22Rv1 (cell line): Measurements from ENCODE around the gene MMAB.

Experiments used
- H3K27ac ChIP-seq: fragments of 450-650 bp; 2 replicates; pipeline ENCODE4 v1.5.1; 2017
- ZFX ChIP-seq: fragments of 450-650 bp; IDR thresholded peaks from 2 replicates; pipeline ENCODE4 v1.6.1; 2017; ENCODE audit warnings: antibody characterized with exemption, borderline replicate concordance
- TF ChIP-seq, protein P1 (sequence below): fragments of 450-650 bp; IDR thresholded peaks from 2 replicates; pipeline ENCODE4 v1.5.1; 2017; ENCODE audit warnings: mild to moderate bottlenecking

MMAB gene

DNA sequence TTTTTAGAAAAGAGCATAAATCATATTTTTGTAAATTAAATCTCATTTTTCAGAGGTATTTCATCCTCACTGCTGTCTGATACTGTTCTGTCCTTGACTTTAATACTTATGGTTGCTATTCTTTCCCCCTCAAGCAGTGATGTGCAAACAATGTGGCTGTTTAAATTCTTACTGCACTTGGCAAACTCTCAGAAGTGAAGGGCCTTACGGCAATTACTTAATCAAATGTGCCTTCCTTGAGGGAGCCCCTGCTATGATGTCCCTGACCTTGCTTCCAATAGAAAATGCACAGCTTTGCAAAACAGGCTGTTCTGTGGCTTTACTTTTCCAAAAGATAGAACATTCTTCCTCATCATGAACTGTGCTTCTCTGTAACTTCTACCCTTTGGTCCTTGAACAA is 60.7 kb downstream of the MMAB start:
- TF ChIP-seq, protein P1, sequence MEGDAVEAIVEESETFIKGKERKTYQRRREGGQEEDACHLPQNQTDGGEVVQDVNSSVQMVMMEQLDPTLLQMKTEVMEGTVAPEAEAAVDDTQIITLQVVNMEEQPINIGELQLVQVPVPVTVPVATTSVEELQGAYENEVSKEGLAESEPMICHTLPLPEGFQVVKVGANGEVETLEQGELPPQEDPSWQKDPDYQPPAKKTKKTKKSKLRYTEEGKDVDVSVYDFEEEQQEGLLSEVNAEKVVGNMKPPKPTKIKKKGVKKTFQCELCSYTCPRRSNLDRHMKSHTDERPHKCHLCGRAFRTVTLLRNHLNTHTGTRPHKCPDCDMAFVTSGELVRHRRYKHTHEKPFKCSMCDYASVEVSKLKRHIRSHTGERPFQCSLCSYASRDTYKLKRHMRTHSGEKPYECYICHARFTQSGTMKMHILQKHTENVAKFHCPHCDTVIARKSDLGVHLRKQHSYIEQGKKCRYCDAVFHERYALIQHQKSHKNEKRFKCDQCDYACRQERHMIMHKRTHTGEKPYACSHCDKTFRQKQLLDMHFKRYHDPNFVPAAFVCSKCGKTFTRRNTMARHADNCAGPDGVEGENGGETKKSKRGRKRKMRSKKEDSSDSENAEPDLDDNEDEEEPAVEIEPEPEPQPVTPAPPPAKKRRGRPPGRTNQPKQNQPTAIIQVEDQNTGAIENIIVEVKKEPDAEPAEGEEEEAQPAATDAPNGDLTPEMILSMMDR = no peak
- TF ChIP-seq ZFX = no peak
- no peak overlapping the region for H3K27ac ChIP-seq

DNA sequence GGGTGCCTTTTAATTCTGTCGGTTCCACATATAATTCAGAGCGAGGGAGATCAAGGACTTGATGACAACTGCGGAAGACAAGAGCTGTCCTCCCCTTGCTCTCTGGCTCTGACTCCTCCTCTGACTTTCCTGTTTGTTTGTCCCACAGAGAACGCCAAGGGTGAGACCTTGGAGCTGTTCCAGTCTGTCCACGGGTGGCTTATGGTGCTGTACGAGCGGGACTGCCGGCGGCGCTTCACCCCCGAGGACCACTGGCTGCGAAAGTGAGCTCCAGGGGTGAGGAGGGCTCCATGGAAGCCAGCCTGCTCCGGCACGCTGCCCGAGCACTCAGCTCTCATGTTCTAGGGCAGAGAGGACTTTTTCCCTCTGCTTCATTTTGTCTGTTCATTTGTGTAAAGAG is 63.1 kb downstream of the MMAB start:
- no peak for TF ChIP-seq ZFX
- TF ChIP-seq, protein P1 = no peak
- no peak overlapping the region for H3K27ac ChIP-seq

DNA sequence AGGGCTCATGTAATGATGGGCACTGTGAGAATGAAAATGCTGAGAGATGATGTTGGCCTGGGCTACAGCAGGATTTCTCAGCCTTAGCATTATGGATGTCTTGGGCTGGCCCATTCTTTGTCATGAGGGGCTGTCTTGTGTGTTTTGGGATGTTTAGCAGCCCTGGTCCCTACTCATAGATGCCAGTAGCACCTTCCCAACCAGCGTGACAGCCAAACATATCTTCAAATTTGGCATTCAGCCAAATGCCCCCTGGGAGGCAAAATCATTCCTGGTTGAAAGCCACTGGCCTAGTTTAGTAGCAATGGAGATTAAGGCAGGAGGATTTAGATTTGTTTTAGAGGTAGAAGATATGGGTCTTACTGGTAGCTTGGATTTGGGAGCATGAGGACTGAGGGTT is 69.2 kb downstream of the MMAB start:
- no peak for TF ChIP-seq ZFX
- TF ChIP-seq, protein P1 = no peak
- H3K27ac ChIP-seq = no peak overlapping the region
